ENCODE measurements around the gene NARF. TPM values are rescaled to one million over a fixed set of nuclear protein-coding genes. Genes with fewer than 3 reads are reported as not detected.
A peak's percentile ranks its signal among the peaks of the same experiment; 100 is the strongest.
"Not testable (repeated sequence)": the region's sequence is repeated elsewhere in the genome, so short reads cannot be mapped to it uniquely, and the experiment has no call there.

The NARF gene
- total RNA-seq, 1 experiment from 2014 or later = 16.5 TPM

- in situ Hi-C loops (cut with HindIII; ENCODE audit: low sequenced_read_pairs) = no loop called here
- no peak for DNase-seq (ENCODE audit: low spot score)
Observed at GRCh38 chr17:82492643-82493225, 34.2 kb downstream of the NARF start.

- peak; percentile 86 for DNase-seq (ENCODE audit: low spot score)
- in situ Hi-C loops (cut with HindIII; ENCODE audit: low sequenced_read_pairs) = no loop called here
Observed at GRCh38 chr17:82493226-82493781, 34.8 kb downstream of the NARF start.

- in situ Hi-C loops (cut with HindIII; ENCODE audit: low sequenced_read_pairs) = no loop called here
- DNase-seq (ENCODE audit: low spot score) = peak; percentile 82
Observed at GRCh38 chr17:82494236-82495055, 35.9 kb downstream of the NARF start.

GRCh38 chr17:82495844-82496528 is 37.4 kb downstream of the NARF start:
- no peak for DNase-seq (ENCODE audit: low spot score)

GRCh38 chr17:82496529-82497434 is 38.2 kb downstream of the NARF start:
- in situ Hi-C loops (cut with HindIII; ENCODE audit: low sequenced_read_pairs) = no loop called here
- DNase-seq (ENCODE audit: low spot score) = peak; percentile 93

More at GRCh38 chr17:82495844-82496528, 37.4 kb downstream of the NARF start:
- in situ Hi-C loops (cut with HindIII; ENCODE audit: low sequenced_read_pairs) = no loop called here

GRCh38 chr17:82497483-82498405 is 39.2 kb downstream of the NARF start:
- in situ Hi-C loops (cut with HindIII; ENCODE audit: low sequenced_read_pairs) = no loop called here
- peak; percentile 55 for DNase-seq (ENCODE audit: low spot score)

GRCh38 chr17:82502207-82502606 is 43.7 kb downstream of the NARF start:
- in situ Hi-C loops (cut with HindIII; ENCODE audit: low sequenced_read_pairs) = no loop called here
- DNase-seq (ENCODE audit: low spot score) = no peak

- in situ Hi-C loops (cut with HindIII; ENCODE audit: low sequenced_read_pairs) = no loop called here
- no peak for DNase-seq (ENCODE audit: low spot score)
Observed at GRCh38 chr17:82503094-82503727, 44.7 kb downstream of the NARF start.

- in situ Hi-C loops (cut with HindIII; ENCODE audit: low sequenced_read_pairs) = no loop called here
- DNase-seq (ENCODE audit: low spot score) = no peak
Observed at GRCh38 chr17:82503728-82504308, 45.3 kb downstream of the NARF start.

GRCh38 chr17:82505296-82505695 is 46.8 kb downstream of the NARF start:
- in situ Hi-C loops (cut with HindIII; ENCODE audit: low sequenced_read_pairs) = no loop called here
- no peak for DNase-seq (ENCODE audit: low spot score)

GRCh38 chr17:82506402-82506801 is 47.9 kb downstream of the NARF start:
- DNase-seq (ENCODE audit: low spot score); in situ Hi-C loops (cut with HindIII; ENCODE audit: low sequenced_read_pairs): not testable (repeated sequence)

GRCh38 chr17:82507631-82508175 is 49.2 kb downstream of the NARF start:
- in situ Hi-C loops (cut with HindIII; ENCODE audit: low sequenced_read_pairs) = no loop called here
- DNase-seq (ENCODE audit: low spot score) = no peak

- in situ Hi-C loops (cut with HindIII; ENCODE audit: low sequenced_read_pairs) = not testable (repeated sequence)
Observed at GRCh38 chr17:82511642-82512041, 53.1 kb downstream of the NARF start.

GRCh38 chr17:82513864-82514263 is 55.3 kb downstream of the NARF start:
- DNase-seq (ENCODE audit: low spot score); in situ Hi-C loops (cut with HindIII; ENCODE audit: low sequenced_read_pairs): not testable (repeated sequence)

More at GRCh38 chr17:82511642-82512041, 53.1 kb downstream of the NARF start:
- not testable (repeated sequence) for DNase-seq (ENCODE audit: low spot score)

GRCh38 chr17:82517230-82517865 is 58.8 kb downstream of the NARF start:
- DNase-seq (ENCODE audit: low spot score) = no peak
- in situ Hi-C loops (cut with HindIII; ENCODE audit: low sequenced_read_pairs) = no loop called here

All from G401 (cell line).